HG02973 (cell line): Measurements from ENCODE around the gene PHGDH.
"Not testable (repeated sequence)": the region's sequence is repeated elsewhere in the genome, so short reads cannot be mapped to it uniquely, and the experiment has no call there.

Experiments used
- ATAC-seq: cut with Tn5 transposase; IDR thresholded peaks from one replicate; pipeline ENCODE4 v1.9.1; 2021; ENCODE audit warnings: moderate library complexity; ENCODE audit not compliant: unreplicated experiment

The PHGDH gene

GRCh38 chr1:119697598-119697997 lies 14.1 kb upstream of the PHGDH start:
- no peak for ATAC-seq

- no peak for ATAC-seq
Observed at GRCh38 chr1:119700326-119700725, 11.4 kb upstream of the PHGDH start.

GRCh38 chr1:119701659-119702058 lies 10.1 kb upstream of the PHGDH start:
- ATAC-seq, result no peak

GRCh38 chr1:119702384-119702783 lies 9.3 kb upstream of the PHGDH start:
- ATAC-seq, result no peak

GRCh38 chr1:119703666-119704450 lies 7.9 kb upstream of the PHGDH start:
- ATAC-seq, result no peak

GRCh38 chr1:119706599-119706998 lies 5.1 kb upstream of the PHGDH start:
- ATAC-seq, result not testable (repeated sequence)

- ATAC-seq, result not testable (repeated sequence)
Observed at GRCh38 chr1:119711356-119711803, 354 bp upstream of the PHGDH start.

- peak; percentile 52 for ATAC-seq
Observed at GRCh38 chr1:119712342-119713038, 756 bp downstream of the PHGDH start.

- no peak for ATAC-seq
Observed at GRCh38 chr1:119713039-119713748, 1.5 kb downstream of the PHGDH start.

- no peak for ATAC-seq
Observed at GRCh38 chr1:119713749-119714456, 2.2 kb downstream of the PHGDH start.

GRCh38 chr1:119714583-119714982 lies 2.8 kb downstream of the PHGDH start:
- ATAC-seq, result no peak

- no peak for ATAC-seq
Observed at GRCh38 chr1:119715542-119715941, 3.8 kb downstream of the PHGDH start.

GRCh38 chr1:119718409-119718808 lies 6.7 kb downstream of the PHGDH start:
- no peak for ATAC-seq

GRCh38 chr1:119718972-119719371 lies 7.2 kb downstream of the PHGDH start:
- no peak for ATAC-seq

- ATAC-seq, result no peak
Observed at GRCh38 chr1:119720866-119721440, 9.2 kb downstream of the PHGDH start.

- no peak for ATAC-seq
Observed at GRCh38 chr1:119721896-119722295, 10.2 kb downstream of the PHGDH start.

- ATAC-seq, result no peak
Observed at GRCh38 chr1:119724611-119725218, 13.0 kb downstream of the PHGDH start.

GRCh38 chr1:119725626-119726025 lies 13.9 kb downstream of the PHGDH start:
- no peak for ATAC-seq

- ATAC-seq, result peak; percentile 53
Observed at GRCh38 chr1:119727991-119728390, 16.3 kb downstream of the PHGDH start.

- no peak for ATAC-seq
Observed at GRCh38 chr1:119729044-119729443, 17.3 kb downstream of the PHGDH start.
